OCI-M2 (cell line): ENCODE results near the gene DTNB.

Experiments
- DNase-seq: peaks from one replicate; lab custom pipeline; 2025; ENCODE audit not compliant: unreplicated experiment; lab: John Stamatoyannopoulos, UW

DTNB gene

GRCh38 chr2:25355270-25355669 lies 318.1 kb downstream of the DTNB start:
- no peak for DNase-seq

- no peak for DNase-seq
Measured at GRCh38 chr2:25354116-25354515, 319.3 kb downstream of the DTNB start.

GRCh38 chr2:25349397-25349796 lies 324.0 kb downstream of the DTNB start:
- DNase-seq = no peak

- no peak for DNase-seq
Measured at GRCh38 chr2:25347846-25348245, 325.5 kb downstream of the DTNB start.

- no peak for DNase-seq
Measured at GRCh38 chr2:25347205-25347815, 326.1 kb downstream of the DTNB start.

- DNase-seq = no peak
Measured at GRCh38 chr2:25343187-25343825, 330.1 kb downstream of the DTNB start.

- peak; percentile 7 for DNase-seq
Measured at GRCh38 chr2:25342372-25343186, 330.8 kb downstream of the DTNB start.

GRCh38 chr2:25341753-25342371 lies 331.5 kb downstream of the DTNB start, which contains the start of gene DNMT3A:
TSS of gene DNMT3A (minus strand) at chr2:25341925. CDS start at chr2:25313984, 27,941 bp downstream.
- DNase-seq = no peak

- DNase-seq = no peak
Measured at GRCh38 chr2:25341011-25341727, 332.2 kb downstream of the DTNB start.

GRCh38 chr2:25340181-25340921 lies 333.0 kb downstream of the DTNB start:
- no peak for DNase-seq

- no peak for DNase-seq
Measured at GRCh38 chr2:25339791-25340180, 333.6 kb downstream of the DTNB start.

GRCh38 chr2:25339211-25339674 lies 334.1 kb downstream of the DTNB start:
- DNase-seq = no peak

- no peak for DNase-seq
Measured at GRCh38 chr2:25338401-25338800, 335.0 kb downstream of the DTNB start.

- DNase-seq = no peak
Measured at GRCh38 chr2:25337891-25338290, 335.5 kb downstream of the DTNB start.

GRCh38 chr2:25337276-25337675 lies 336.1 kb downstream of the DTNB start:
- no peak for DNase-seq

GRCh38 chr2:25336383-25336841 lies 337.0 kb downstream of the DTNB start:
- DNase-seq = no peak

- no peak for DNase-seq
Measured at GRCh38 chr2:25335971-25336370, 337.4 kb downstream of the DTNB start.

GRCh38 chr2:25335204-25335603 lies 338.2 kb downstream of the DTNB start:
- DNase-seq = no peak

GRCh38 chr2:25334482-25334881 lies 338.9 kb downstream of the DTNB start:
- DNase-seq = no peak

- DNase-seq = no peak
Measured at GRCh38 chr2:25333981-25334380, 339.4 kb downstream of the DTNB start.
